Measurements from ENCODE around the gene FUT9. TPM values are rescaled to one million over a fixed set of nuclear protein-coding genes. Genes with fewer than 3 reads are reported as not detected.

The FUT9 gene
- total RNA-seq, 2 donors from 2014 or later: not detected

DNA sequence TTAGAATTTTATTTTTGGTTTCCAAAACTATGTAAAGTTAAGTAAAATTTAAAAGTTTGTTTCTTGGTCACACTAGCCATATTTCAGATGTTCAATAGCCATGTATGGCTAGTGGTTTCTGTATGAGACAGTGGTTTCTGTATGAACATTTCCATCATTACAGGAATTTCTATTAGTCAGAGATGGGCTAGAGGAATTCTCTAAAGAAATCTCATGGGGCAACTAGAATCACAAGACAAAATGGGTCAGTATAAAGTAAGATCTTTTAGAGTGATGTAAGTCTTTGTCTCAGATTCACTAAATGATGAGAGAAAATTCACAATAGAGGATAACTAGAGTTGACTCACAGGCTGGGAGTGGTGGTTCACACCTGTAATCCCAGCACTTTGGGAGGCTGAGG, 149.0 kb downstream of the FUT9 start:
- H3K36me3 ChIP-seq: no peaks in the 10 kb centered on the region
- TF ChIP-seq, protein P1, sequence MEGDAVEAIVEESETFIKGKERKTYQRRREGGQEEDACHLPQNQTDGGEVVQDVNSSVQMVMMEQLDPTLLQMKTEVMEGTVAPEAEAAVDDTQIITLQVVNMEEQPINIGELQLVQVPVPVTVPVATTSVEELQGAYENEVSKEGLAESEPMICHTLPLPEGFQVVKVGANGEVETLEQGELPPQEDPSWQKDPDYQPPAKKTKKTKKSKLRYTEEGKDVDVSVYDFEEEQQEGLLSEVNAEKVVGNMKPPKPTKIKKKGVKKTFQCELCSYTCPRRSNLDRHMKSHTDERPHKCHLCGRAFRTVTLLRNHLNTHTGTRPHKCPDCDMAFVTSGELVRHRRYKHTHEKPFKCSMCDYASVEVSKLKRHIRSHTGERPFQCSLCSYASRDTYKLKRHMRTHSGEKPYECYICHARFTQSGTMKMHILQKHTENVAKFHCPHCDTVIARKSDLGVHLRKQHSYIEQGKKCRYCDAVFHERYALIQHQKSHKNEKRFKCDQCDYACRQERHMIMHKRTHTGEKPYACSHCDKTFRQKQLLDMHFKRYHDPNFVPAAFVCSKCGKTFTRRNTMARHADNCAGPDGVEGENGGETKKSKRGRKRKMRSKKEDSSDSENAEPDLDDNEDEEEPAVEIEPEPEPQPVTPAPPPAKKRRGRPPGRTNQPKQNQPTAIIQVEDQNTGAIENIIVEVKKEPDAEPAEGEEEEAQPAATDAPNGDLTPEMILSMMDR (IDR thresholded peaks at IDR 0.05): no peak
- no peak overlapping the region for H3K4me3 ChIP-seq
- DNase-seq: no peak
- H3K9ac ChIP-seq (ENCODE audit: low read depth in 2 of 2, low read length in 2 of 2): no peak overlapping the region
- H3K4me1 ChIP-seq: no peaks in the 10 kb centered on the region
- H3K9me3 ChIP-seq: no peaks in the 10 kb centered on the region
- H3K27me3 ChIP-seq: no peaks in the 10 kb centered on the region
- H3K27ac ChIP-seq: no peak overlapping the region
- intact Hi-C loops (cut with DNase I): no loop called here

DNA sequence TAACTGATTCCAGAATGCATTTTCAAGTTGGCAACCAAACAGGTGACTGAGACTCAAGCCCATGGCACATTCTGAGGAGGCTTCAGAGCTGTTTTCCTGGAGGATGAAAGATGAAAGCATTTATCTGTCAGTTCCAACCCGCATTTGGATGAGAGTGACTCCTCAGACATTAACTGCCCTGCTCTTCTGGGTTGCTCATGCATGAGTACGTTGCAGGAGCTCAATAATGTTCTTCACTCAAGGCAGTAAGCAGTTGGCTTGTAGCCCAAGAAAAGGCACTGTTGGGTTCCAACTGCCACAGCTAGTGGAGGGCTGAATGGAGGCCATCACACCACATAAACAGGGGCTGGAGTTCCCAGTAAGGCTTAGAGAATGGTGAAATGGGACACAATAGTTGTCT, 155.3 kb downstream of the FUT9 start:
- Histone ChIP-seq H3K27me3 (no peaks in the 10 kb centered on the region), H3K9ac (ENCODE audit: low read depth in 2 of 2, low read length in 2 of 2) (no peak overlapping the region), H3K36me3 (no peaks in the 10 kb centered on the region), H3K27ac (no peak overlapping the region), H3K4me1 (no peaks in the 10 kb centered on the region), H3K4me3 (no peak overlapping the region), H3K9me3 (no peaks in the 10 kb centered on the region)
- TF ChIP-seq, protein P1 (IDR thresholded peaks at IDR 0.05): no peak
- intact Hi-C loops (cut with DNase I): no loop called here
- DNase-seq: no peak

DNA sequence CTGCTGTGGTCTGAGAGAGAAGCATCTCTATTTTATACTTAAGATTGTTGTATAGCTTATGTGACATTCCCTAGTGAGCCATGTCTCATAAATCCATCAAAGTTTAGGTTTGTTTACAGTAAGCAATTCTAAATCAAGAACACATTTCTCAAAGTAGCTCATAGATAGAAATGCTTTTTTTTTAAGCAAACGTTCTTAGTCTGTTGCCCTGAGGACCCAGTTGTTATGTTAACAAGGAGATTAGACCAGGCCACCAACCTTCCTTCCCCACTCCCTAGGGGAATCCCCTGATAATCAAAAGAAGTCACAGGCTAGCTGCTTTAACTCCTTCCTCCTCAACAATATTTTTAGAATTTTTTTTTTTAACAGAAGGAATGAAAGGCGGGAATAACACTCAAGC, 169.0 kb downstream of the FUT9 start:
- Histone ChIP-seq H3K36me3 (no peaks in the 10 kb centered on the region), H3K4me3 (no peak overlapping the region), H3K9me3 (no peaks in the 10 kb centered on the region), H3K27ac (no peak overlapping the region), H3K9ac (ENCODE audit: low read depth in 2 of 2, low read length in 2 of 2) (no peak overlapping the region), H3K27me3 (no peaks in the 10 kb centered on the region), H3K4me1 (no peaks in the 10 kb centered on the region)
- intact Hi-C loops (cut with DNase I): no loop called here
- TF ChIP-seq, protein P1 (IDR thresholded peaks at IDR 0.05): no peak
- no peak for DNase-seq

DNA sequence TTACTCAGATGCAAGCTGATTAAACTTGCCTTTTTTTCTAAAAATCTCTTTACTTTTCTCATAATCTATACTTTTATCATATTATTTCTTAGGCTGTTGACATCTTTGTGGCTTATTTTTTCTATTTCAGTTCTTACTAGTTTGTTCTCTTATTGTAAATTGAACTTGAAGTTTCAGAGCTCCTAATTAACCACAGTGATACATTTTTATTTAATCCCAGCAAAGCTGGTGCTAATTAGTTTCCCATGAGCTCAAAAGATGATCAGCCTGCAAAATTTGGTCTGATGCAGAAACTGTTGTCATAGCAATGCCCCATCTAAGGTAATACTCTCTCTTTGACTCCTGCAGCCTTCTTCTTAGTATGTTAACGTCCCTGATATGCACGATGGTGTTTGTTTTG, 170.3 kb downstream of the FUT9 start:
- H3K9me3 ChIP-seq: no peaks in the 10 kb centered on the region
- H3K4me1 ChIP-seq: no peaks in the 10 kb centered on the region
- H3K27ac ChIP-seq: no peak overlapping the region
- DNase-seq: no peak
- TF ChIP-seq, protein P1 (IDR thresholded peaks at IDR 0.05): no peak
- intact Hi-C loops (cut with DNase I): no loop called here
- H3K36me3 ChIP-seq: no peaks in the 10 kb centered on the region
- no peaks in the 10 kb centered on the region for H3K27me3 ChIP-seq
- no peak overlapping the region for H3K4me3 ChIP-seq
- H3K9ac ChIP-seq (ENCODE audit: low read depth in 2 of 2, low read length in 2 of 2): no peak overlapping the region

DNA sequence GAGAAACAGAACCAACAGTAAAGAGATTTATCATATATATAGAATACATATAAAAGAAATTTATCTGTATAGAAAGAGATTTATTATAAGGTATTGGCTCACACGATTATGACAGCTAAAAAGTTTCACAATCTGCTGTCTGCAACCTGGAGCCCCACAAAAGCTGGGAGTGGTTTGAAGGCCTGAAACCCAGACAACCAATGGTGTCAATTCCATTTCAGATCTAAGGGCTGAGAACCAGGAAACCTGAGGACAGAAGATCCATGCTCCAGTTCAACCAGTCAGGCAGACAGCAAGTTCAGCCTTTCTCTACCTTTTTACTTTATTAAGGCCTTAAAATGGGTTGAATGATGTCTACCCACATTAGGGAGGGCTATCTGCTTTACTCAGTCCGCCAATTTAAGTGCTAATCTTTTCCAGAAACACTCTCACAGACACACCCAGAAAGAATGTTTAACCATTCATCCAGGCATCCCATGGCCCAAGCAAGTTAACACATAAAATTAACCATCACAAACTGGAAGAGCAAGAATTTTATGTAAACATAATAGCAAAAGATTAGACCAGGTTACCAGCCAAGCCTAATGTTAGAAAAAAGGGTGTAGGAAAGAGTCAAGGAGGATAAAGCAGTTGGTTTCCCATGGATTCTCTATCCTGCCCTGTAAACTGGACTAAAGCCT, 170.9 kb downstream of the FUT9 start:
- H3K4me1 ChIP-seq: no peaks in the 10 kb centered on the region
- H3K27ac ChIP-seq: no peak overlapping the region
- no peaks in the 10 kb centered on the region for H3K9me3 ChIP-seq
- H3K9ac ChIP-seq (ENCODE audit: low read depth in 2 of 2, low read length in 2 of 2): no peak overlapping the region
- H3K27me3 ChIP-seq: no peaks in the 10 kb centered on the region
- DNase-seq: no peak
- no peak overlapping the region for H3K4me3 ChIP-seq
- TF ChIP-seq, protein P1 (IDR thresholded peaks at IDR 0.05): no peak
- intact Hi-C loops (cut with DNase I): no loop called here
- H3K36me3 ChIP-seq: no peaks in the 10 kb centered on the region
